Activated CD8-positive, alpha-beta memory T cell treated with anti-CD3 and anti-CD28 coated beads, Interleukin-2, amount 50 U/mL, for 48 hours (primary cell): ENCODE data around the gene PAQR7.

ENCODE experiments used
- DNase-seq: peaks from one replicate; pipeline ENCODE4 v3.0.0-alpha.2; 2020

Gene PAQR7

DNA sequence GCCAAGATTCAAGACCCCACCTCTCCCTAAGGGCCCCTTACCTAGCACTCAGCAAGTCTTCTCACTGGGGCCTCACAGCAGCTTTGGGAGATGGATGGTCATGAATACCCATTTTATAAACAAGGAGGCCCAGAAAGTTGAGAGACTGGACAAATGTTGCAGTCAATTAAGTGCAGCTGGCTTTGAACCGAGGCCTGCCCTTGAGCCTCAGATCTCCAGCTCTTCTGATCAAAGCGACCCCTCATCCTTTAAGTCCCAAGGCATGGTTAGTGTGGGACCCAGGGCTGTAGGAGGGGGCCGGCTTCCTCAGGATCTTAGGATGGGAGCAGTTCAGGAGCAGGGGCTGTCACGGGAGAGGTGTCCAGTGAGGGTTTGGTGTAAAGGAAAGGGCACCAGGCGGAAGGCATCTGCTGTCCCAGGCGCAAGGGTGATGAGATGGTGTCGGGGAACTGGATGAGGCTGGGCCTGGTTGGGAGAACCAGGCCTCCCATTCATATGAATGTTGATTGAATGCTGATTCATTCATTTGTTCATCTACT, 60.9 kb downstream of the PAQR7 start:
- DNase-seq = no peak

DNA sequence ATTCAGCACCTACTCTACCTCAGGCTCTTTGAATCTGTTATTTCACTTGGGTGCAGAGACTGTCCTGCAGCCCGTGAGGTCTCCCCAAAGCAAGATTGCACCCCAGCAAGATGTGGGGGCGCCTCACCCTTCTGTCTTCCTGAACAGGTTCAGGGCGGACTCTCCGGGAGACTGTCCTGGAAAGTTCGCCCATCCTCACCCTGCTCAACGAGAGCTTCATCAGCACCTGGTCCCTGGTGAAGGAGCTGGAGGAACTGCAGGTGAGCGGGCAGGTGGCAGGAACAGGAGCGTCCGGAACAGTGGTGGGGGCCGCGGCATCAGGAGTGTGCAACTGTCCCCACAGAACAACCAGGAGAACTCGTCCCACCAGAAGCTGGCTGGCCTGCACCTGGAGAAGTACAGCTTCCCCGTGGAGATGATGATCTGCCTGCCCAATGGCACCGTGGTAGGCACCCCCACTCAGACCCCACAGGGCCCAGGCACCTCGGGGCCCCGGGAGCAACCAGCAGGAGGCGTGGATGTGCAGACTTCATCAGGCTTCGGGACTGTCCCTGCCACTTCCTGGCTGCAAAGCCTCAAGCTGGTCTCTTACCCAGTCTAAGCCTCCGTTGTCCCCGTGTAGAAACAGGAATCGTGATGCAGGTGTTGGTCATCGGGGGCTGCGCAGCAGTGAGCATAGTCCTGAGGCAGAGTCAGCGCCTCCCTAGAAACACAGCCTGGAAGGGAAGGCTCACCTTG, 61.6 kb downstream of the PAQR7 start:
- no peak for DNase-seq

DNA sequence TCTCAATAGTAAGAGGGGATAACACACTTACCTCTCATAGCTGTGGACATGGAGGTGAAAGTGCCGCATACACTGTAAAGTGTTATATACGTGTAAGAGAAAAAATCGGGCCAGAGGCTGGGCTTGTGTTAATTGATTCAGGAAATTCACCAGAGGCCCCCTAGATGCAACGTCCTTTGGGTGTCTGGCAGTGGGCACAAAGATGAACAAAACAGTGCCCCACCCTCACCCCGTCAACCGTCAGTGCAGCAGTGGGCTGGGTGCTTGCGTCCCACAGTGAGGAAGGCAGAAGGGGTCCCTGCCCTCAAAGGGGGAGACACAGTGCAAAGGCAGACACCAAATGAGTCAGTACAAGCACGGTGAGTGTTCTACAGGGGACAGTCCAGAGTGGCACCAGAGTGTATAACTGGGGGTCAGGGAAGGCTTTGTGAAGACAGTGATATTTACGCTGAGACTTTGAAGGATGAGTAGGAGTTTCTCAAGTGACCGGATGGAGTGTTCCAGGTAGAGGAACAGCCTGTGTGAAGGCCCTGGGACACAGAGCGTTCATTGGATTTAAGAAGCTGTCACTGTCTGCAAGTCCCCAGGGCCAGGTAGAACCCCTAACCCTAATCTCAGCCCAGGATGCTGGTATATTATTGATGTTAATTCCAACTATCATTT, 62.3 kb downstream of the PAQR7 start:
- DNase-seq = no peak
